HG03060 (cell line): ENCODE data around the gene TMEM154.

Source experiments
- ATAC-seq: cut with Tn5 transposase; IDR thresholded peaks from one replicate; pipeline ENCODE4 v1.9.1; 2021; ENCODE audit warnings: low read depth, moderate number of reproducible peaks; ENCODE audit not compliant: unreplicated experiment

The TMEM154 gene

DNA sequence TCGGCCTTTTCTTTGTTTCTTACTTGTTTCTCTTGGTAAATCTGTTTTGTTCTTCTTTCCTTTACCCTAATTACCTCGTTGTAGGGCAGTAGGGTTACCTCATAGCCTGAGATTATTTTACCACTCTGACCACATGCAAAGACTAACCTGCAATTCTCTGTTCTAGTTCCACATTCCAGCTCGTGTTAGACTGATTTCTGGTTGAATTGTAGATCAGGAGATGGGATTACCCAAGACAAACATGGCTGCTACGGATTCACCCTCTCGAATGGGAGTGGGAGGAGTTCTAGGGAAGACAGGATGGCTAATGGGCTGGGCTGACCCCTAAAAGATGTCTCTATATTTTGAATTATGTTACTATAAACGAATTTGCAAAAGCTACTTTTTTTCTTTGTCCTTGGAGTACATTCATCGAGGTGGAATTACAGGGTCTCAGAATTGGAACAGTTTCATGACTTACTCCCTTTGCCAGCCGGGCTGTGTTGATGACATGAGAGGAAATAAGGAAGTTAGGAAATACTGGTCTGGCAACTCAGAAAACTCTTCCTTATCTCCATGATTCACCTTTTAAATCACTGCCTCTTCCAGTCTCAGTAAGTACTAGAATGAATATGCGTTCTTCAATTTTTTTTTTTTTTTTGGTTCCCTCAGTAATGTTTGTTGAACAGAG lies 107.2 kb downstream of the TMEM154 start:
- ATAC-seq, result no peak

DNA sequence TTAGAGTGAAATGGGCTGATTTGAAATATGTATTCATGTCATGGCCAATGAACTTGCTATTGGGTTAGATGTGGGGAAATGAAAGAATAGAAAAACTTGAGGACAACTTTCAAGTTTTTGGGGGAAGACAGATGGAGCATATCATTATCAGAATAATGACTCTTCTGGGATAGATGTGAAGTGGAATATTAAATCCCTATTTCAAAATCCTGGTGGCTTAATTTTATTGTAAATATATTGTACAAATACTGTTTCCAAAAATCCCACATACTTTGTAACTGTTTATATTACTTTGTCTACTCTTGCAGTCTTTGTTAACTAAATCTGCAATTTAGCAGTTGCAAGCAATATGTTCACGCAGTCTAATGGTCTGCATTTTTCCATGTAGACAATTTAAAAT lies 108.0 kb downstream of the TMEM154 start:
- no peak for ATAC-seq

- no peak for ATAC-seq
These were observed 108.5 kb downstream of the TMEM154 start for GRCh38 chr4:152571296-152571695.
